ENCODE data around the gene AADACL4.
"Not testable (repeated sequence)": the region's sequence is repeated elsewhere in the genome, so short reads cannot be mapped to it uniquely, and the experiment has no call there.

The AADACL4 gene

GRCh38 chr1:12629511-12629956 is 14.4 kb upstream of the AADACL4 start:
- DNase-seq = no peak

GRCh38 chr1:12629985-12630760 is 13.7 kb upstream of the AADACL4 start:
- DNase-seq = no peak

GRCh38 chr1:12630946-12631530 is 12.8 kb upstream of the AADACL4 start:
- DNase-seq = no peak

GRCh38 chr1:12631571-12631970 is 12.3 kb upstream of the AADACL4 start:
- no peak for DNase-seq

- no peak for DNase-seq
Measured at GRCh38 chr1:12634156-12634555, 9.7 kb upstream of the AADACL4 start.

GRCh38 chr1:12634696-12635202 is 9.1 kb upstream of the AADACL4 start:
- DNase-seq = no peak

GRCh38 chr1:12636098-12636950 is 7.6 kb upstream of the AADACL4 start:
- DNase-seq = no peak

- no peak for DNase-seq
Measured at GRCh38 chr1:12637693-12638092, 6.2 kb upstream of the AADACL4 start.

- no peak for DNase-seq
Measured at GRCh38 chr1:12640237-12640957, 3.5 kb upstream of the AADACL4 start.

GRCh38 chr1:12640958-12641272 is 3.0 kb upstream of the AADACL4 start:
- DNase-seq = no peak

GRCh38 chr1:12643079-12643478 is 806 bp upstream of the AADACL4 start:
- DNase-seq = no peak

GRCh38 chr1:12644237-12644636 is 352 bp downstream of the AADACL4 start:
- no peak for DNase-seq

GRCh38 chr1:12644829-12645228 is 944 bp downstream of the AADACL4 start:
- no peak for DNase-seq

GRCh38 chr1:12645401-12645800 is 1.5 kb downstream of the AADACL4 start:
- DNase-seq = not testable (repeated sequence)

- no peak for DNase-seq
Measured at GRCh38 chr1:12648741-12649140, 4.9 kb downstream of the AADACL4 start.

GRCh38 chr1:12649971-12650421 is 6.1 kb downstream of the AADACL4 start:
- no peak for DNase-seq

GRCh38 chr1:12654004-12654567 is 10.2 kb downstream of the AADACL4 start:
- no peak for DNase-seq

GRCh38 chr1:12654657-12655056 is 10.8 kb downstream of the AADACL4 start:
- no peak for DNase-seq

- no peak for DNase-seq
Measured at GRCh38 chr1:12656575-12656974, 12.7 kb downstream of the AADACL4 start.

- no peak for DNase-seq
Measured at GRCh38 chr1:12657060-12657884, 13.4 kb downstream of the AADACL4 start.
